DOHH2 (cell line): ENCODE data around the gene FANCB.

Source experiments
- H3F3A ChIP-seq: fragments of 200-600 bp; sonication (generic), shearing (Covaris generic); 2 replicates; pipeline ENCODE4 v1.6.0; 2016; ENCODE audit warnings: antibody characterized with exemption, mild to moderate bottlenecking; ENCODE audit not compliant: control insufficient read depth, insufficient read depth
- H3K27ac ChIP-seq: fragments of 200-600 bp; sonication (generic); 2 replicates; pipeline ENCODE4 v1.5.1; 2014; ENCODE audit warnings: low read depth, mild to moderate bottlenecking, low read length, moderate library complexity
- H3K27me3 ChIP-seq: fragments of 200-600 bp; sonication (generic); 2 replicates; pipeline ENCODE4 v1.6.1; 2014; ENCODE audit warnings: mild to moderate bottlenecking, low read length, mixed read lengths; ENCODE audit not compliant: control insufficient read depth
- H3K36me3 ChIP-seq: fragments of 200-600 bp; sonication (generic); 2 replicates; pipeline ENCODE4 v1.6.1; 2014; ENCODE audit warnings: mild to moderate bottlenecking, low read length, moderate library complexity, mixed read lengths; ENCODE audit not compliant: control insufficient read depth
- H3K4me1 ChIP-seq: fragments of 200-600 bp; sonication (generic); 2 replicates; pipeline ENCODE4 v1.6.1; 2014; ENCODE audit warnings: mild to moderate bottlenecking, low read length, mixed read lengths; ENCODE audit not compliant: control insufficient read depth
- H3K4me2 ChIP-seq: fragments of 200-600 bp; sonication (generic); 2 replicates; pipeline ENCODE4 v1.6.0; 2014; ENCODE audit warnings: mild to moderate bottlenecking, low read length, moderate library complexity
- H3K4me3 ChIP-seq: fragments of 200-600 bp; sonication (generic); 2 replicates; pipeline ENCODE4 v1.5.1; 2014; ENCODE audit warnings: mild to moderate bottlenecking, low read length, mixed read lengths
- H3K79me2 ChIP-seq: fragments of 200-600 bp; sonication (generic); 2 replicates; pipeline ENCODE4 v1.6.1; 2014; ENCODE audit warnings: mild to moderate bottlenecking, low read length, mixed read lengths; ENCODE audit not compliant: control insufficient read depth
- H3K9me2 ChIP-seq: fragments of 200-600 bp; sonication (generic); replicated peaks from 2 replicates; pipeline ENCODE4 v1.6.1; 2014; ENCODE audit warnings: mild to moderate bottlenecking, low read length, mixed read lengths; ENCODE audit not compliant: control insufficient read depth
- H3K9me3 ChIP-seq: fragments of 200-600 bp; sonication (generic); 2 replicates; pipeline ENCODE4 v1.6.1; 2014; ENCODE audit warnings: antibody characterized with exemption, low read length, mixed read lengths; ENCODE audit not compliant: control insufficient read depth, insufficient read depth
- H4K20me1 ChIP-seq: fragments of 200-600 bp; sonication (generic); 2 replicates; pipeline ENCODE4 v1.6.0; 2014; ENCODE audit warnings: low read depth, mild to moderate bottlenecking, antibody characterized with exemption, low read length, moderate library complexity; ENCODE audit not compliant: control insufficient read depth, insufficient read depth
- EZH2phosphoT487 ChIP-seq: fragments of 200-600 bp; sonication (generic); IDR thresholded peaks from 2 replicates; pipeline ENCODE4 v1.6.1; 2017; ENCODE audit warnings: borderline replicate concordance, mild to moderate bottlenecking, antibody characterized with exemption, low read length, moderate library complexity, mixed read lengths
- TF ChIP-seq, protein P1 (sequence below): fragments of 200-600 bp; sonication (generic); IDR thresholded peaks from one replicate; pipeline ENCODE4 v1.5.1; 2014; ENCODE audit warnings: antibody characterized with exemption, mild to moderate bottlenecking, low read depth, low read length; ENCODE audit not compliant: poor library complexity, severe bottlenecking

FANCB gene

DNA sequence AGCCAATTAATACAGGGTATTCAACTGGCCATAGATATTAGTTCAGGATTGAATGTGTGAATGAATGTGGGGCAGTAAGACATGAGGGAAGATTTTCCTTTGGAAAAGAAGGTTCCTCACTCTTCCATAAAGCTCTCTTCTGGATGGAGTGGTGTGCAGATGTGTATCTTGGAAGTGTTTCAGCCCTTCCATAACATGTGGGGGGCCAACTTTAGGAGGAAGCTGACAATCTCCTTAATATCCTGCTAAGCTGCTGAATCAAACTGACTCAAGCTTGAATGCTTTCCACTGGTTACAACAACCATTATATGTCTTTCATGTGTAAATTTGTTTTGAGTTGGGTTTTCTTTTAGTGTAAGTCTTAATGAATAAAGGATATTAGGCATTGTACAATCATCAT is 40.3 kb downstream of the FANCB start:
- H3K9me3 ChIP-seq = no peaks in the 10 kb centered on the region
- TF ChIP-seq EZH2phosphoT487 = no peak
- TF ChIP-seq, protein P1, sequence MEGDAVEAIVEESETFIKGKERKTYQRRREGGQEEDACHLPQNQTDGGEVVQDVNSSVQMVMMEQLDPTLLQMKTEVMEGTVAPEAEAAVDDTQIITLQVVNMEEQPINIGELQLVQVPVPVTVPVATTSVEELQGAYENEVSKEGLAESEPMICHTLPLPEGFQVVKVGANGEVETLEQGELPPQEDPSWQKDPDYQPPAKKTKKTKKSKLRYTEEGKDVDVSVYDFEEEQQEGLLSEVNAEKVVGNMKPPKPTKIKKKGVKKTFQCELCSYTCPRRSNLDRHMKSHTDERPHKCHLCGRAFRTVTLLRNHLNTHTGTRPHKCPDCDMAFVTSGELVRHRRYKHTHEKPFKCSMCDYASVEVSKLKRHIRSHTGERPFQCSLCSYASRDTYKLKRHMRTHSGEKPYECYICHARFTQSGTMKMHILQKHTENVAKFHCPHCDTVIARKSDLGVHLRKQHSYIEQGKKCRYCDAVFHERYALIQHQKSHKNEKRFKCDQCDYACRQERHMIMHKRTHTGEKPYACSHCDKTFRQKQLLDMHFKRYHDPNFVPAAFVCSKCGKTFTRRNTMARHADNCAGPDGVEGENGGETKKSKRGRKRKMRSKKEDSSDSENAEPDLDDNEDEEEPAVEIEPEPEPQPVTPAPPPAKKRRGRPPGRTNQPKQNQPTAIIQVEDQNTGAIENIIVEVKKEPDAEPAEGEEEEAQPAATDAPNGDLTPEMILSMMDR = no peak
- no peaks in the 10 kb centered on the region for H4K20me1 ChIP-seq
- peaks cover 21% of the 10 kb centered on the region for H3K36me3 ChIP-seq
- H3K79me2 ChIP-seq = no peaks in the 10 kb centered on the region
- no peaks in the 10 kb centered on the region for H3F3A ChIP-seq
- no peak overlapping the region for H3K4me2 ChIP-seq
- H3K4me3 ChIP-seq = no peak overlapping the region
- no peaks in the 10 kb centered on the region for H3K4me1 ChIP-seq
- no peak overlapping the region for H3K27ac ChIP-seq
- H3K9me2 ChIP-seq = no peaks in the 10 kb centered on the region
- no peaks in the 10 kb centered on the region for H3K27me3 ChIP-seq

DNA sequence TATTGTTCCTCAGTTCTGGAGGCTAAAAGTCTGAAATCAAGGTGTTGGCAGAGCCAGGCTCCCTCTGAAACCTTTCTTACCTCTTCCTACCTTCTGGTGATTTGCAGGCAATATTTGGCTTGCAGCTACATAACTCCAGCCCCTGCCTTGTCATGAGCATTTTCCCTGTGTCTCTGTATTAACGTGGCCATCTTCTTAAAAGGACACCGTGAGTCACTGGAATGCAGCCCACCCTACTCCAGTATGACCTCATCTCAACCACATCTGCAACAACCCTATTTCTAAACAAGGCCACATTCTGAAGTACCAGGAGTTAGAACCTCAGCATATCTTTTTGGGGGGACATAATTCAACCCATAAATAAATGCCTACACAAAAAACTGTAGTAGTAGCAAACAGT is 40.7 kb downstream of the FANCB start:
- Histone ChIP-seq H3K79me2 (no peaks in the 10 kb centered on the region), H3K4me3 (no peak overlapping the region), H3K4me1 (no peaks in the 10 kb centered on the region)

DNA sequence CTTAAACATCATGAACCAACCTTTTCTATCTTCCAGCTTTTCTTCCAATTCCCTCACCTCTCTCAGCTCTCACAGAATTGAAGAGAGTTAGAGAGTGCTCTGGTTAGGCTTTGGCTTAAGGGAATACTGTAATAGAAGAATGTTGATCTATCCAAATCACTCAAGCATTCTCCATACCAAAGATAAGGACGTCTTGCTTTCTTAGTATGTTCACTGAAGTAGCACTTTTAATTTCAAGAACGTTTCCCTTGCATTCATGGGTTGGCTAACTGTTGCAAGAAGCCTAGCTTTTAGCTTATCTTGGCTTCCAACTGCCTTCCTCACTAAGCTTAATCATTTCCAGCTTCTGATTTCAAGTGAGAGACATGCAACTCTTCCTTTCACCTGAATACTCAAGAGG is 43.2 kb downstream of the FANCB start:
- Histone ChIP-seq H3K9me3 (no peaks in the 10 kb centered on the region), H3K79me2 (no peaks in the 10 kb centered on the region), H3K27me3 (no peaks in the 10 kb centered on the region), H3K9me2 (no peaks in the 10 kb centered on the region), H3K4me3 (no peak overlapping the region), H3K4me2 (no peak overlapping the region), H3F3A (no peaks in the 10 kb centered on the region), H3K4me1 (no peaks in the 10 kb centered on the region), H3K27ac (no peak overlapping the region), H4K20me1 (no peaks in the 10 kb centered on the region), H3K36me3 (no peaks in the 10 kb centered on the region; the same call in 1 of the 2 replicates)
- no peak for TF ChIP-seq EZH2phosphoT487
- TF ChIP-seq, protein P1 = no peak

More for the DNA sequence above, 40.7 kb downstream of the FANCB start:
- Histone ChIP-seq H3K4me2 (no peak overlapping the region), H3K9me2 (no peaks in the 10 kb centered on the region), H3K36me3 (peaks cover 19% of the 10 kb centered on the region), H3F3A (no peaks in the 10 kb centered on the region), H3K9me3 (no peaks in the 10 kb centered on the region), H3K27me3 (no peaks in the 10 kb centered on the region), H4K20me1 (no peaks in the 10 kb centered on the region), H3K27ac (no peak overlapping the region)
- TF ChIP-seq, protein P1 = no peak
- TF ChIP-seq EZH2phosphoT487 = no peak

DNA sequence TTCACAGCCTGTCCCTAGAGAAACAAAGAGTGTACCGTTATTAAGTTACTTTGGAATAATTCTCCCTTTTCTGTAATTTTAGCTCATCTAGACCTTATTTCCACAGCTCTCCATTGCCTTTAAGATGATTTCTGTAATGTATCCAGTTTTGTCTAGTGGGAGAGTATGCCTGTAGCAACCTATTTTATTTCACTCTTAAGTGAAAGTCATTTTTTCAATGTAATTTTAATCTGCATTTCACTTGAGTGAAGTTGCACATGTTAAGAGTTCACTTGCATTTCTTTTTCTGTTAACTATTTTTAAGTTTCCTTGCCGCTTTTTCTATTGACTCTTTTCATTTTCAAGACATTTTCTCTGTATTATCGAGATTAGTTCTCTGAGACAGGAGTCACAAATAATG is 46.5 kb downstream of the FANCB start:
- Histone ChIP-seq H3K36me3 (no peaks in the 10 kb centered on the region), H3K79me2 (no peaks in the 10 kb centered on the region), H3K9me2 (no peaks in the 10 kb centered on the region), H3K4me3 (no peak overlapping the region), H3K27me3 (no peaks in the 10 kb centered on the region), H3K9me3 (no peaks in the 10 kb centered on the region), H3K27ac (no peak overlapping the region), H4K20me1 (no peaks in the 10 kb centered on the region), H3F3A (no peaks in the 10 kb centered on the region), H3K4me1 (no peaks in the 10 kb centered on the region), H3K4me2 (no peak overlapping the region)
- TF ChIP-seq, protein P1 = no peak
- TF ChIP-seq EZH2phosphoT487 = no peak
